ENCODE results near the gene PDZD2.

PDZD2 gene

GRCh38 chr5:31913808-31914207 lies 274.9 kb downstream of the PDZD2 start:
- H3K9ac ChIP-seq (ENCODE audit: low read depth, low read length, poor library complexity, severe bottlenecking): no peak overlapping the region
- no peaks in the 10 kb centered on the region for H3K4me1 ChIP-seq (ENCODE audit: insufficient read depth, low read length, poor library complexity, severe bottlenecking)
- TF ChIP-seq CTCF (conservative IDR thresholded peaks at IDR 0.05; ENCODE audit: low read length): no peak
- no peak for TF ChIP-seq EZH2phosphoT487 (IDR thresholded peaks at IDR 0.05; ENCODE audit: borderline replicate concordance)
- H3K4me2 ChIP-seq (ENCODE audit: low read depth, low read length, poor library complexity, severe bottlenecking): no peak overlapping the region
- H3F3A ChIP-seq (ENCODE audit: low read depth): no peaks in the 10 kb centered on the region
- H3K36me3 ChIP-seq (ENCODE audit: insufficient read depth, low read length): no peaks in the 10 kb centered on the region
- H4K20me1 ChIP-seq (ENCODE audit: insufficient read depth, low read length, poor library complexity, severe bottlenecking): no peaks in the 10 kb centered on the region
- no peaks in the 10 kb centered on the region for H3K9me2 ChIP-seq (replicated peaks; ENCODE audit: low read depth, low read length)
- no peak overlapping the region for H2AFZ ChIP-seq (ENCODE audit: low read length)
- H3K9me3 ChIP-seq (ENCODE audit: insufficient read depth, low read depth, low read length): no peaks in the 10 kb centered on the region
- H3K27me3 ChIP-seq (ENCODE audit: insufficient read depth, low read length, poor library complexity, severe bottlenecking): no peaks in the 10 kb centered on the region
- H3K4me3 ChIP-seq (ENCODE audit: low read length, poor library complexity, severe bottlenecking): no peak overlapping the region
- no peaks in the 10 kb centered on the region for H3K79me2 ChIP-seq (ENCODE audit: insufficient read depth, low read length)

- no peaks in the 10 kb centered on the region for H3F3A ChIP-seq (ENCODE audit: low read depth)
- H3K4me1 ChIP-seq (ENCODE audit: insufficient read depth, low read length, poor library complexity, severe bottlenecking): no peaks in the 10 kb centered on the region
- no peaks in the 10 kb centered on the region for H3K36me3 ChIP-seq (ENCODE audit: insufficient read depth, low read length)
- H3K79me2 ChIP-seq (ENCODE audit: insufficient read depth, low read length): no peaks in the 10 kb centered on the region
- H3K27me3 ChIP-seq (ENCODE audit: insufficient read depth, low read length, poor library complexity, severe bottlenecking): no peaks in the 10 kb centered on the region
- no peaks in the 10 kb centered on the region for H4K20me1 ChIP-seq (ENCODE audit: insufficient read depth, low read length, poor library complexity, severe bottlenecking)
- TF ChIP-seq CTCF (conservative IDR thresholded peaks at IDR 0.05; ENCODE audit: low read length): no peak
- TF ChIP-seq EZH2phosphoT487 (IDR thresholded peaks at IDR 0.05; ENCODE audit: borderline replicate concordance): no peak
- H3K4me3 ChIP-seq (ENCODE audit: low read length, poor library complexity, severe bottlenecking): no peak overlapping the region
- H2AFZ ChIP-seq (ENCODE audit: low read length): no peak overlapping the region
- no peaks in the 10 kb centered on the region for H3K9me3 ChIP-seq (ENCODE audit: insufficient read depth, low read depth, low read length)
- H3K9me2 ChIP-seq (replicated peaks; ENCODE audit: low read depth, low read length): no peaks in the 10 kb centered on the region
- H3K9ac ChIP-seq (ENCODE audit: low read depth, low read length, poor library complexity, severe bottlenecking): no peak overlapping the region
- no peak overlapping the region for H3K4me2 ChIP-seq (ENCODE audit: low read depth, low read length, poor library complexity, severe bottlenecking)
Measured at GRCh38 chr5:31916327-31916726, 277.4 kb downstream of the PDZD2 start.

- Histone ChIP-seq H4K20me1 (ENCODE audit: insufficient read depth, low read length, poor library complexity, severe bottlenecking) (no peaks in the 10 kb centered on the region), H3K9me2 (replicated peaks; ENCODE audit: low read depth, low read length) (no peaks in the 10 kb centered on the region), H3K4me2 (ENCODE audit: low read depth, low read length, poor library complexity, severe bottlenecking) (no peak overlapping the region), H3K9ac (ENCODE audit: low read depth, low read length, poor library complexity, severe bottlenecking) (no peak overlapping the region), H3K36me3 (ENCODE audit: insufficient read depth, low read length) (no peaks in the 10 kb centered on the region), H3K9me3 (ENCODE audit: insufficient read depth, low read depth, low read length) (no peaks in the 10 kb centered on the region), H2AFZ (ENCODE audit: low read length) (no peak overlapping the region), H3F3A (ENCODE audit: low read depth) (no peaks in the 10 kb centered on the region), H3K4me1 (ENCODE audit: insufficient read depth, low read length, poor library complexity, severe bottlenecking) (no peaks in the 10 kb centered on the region), H3K4me3 (ENCODE audit: low read length, poor library complexity, severe bottlenecking) (no peak overlapping the region), H3K27me3 (ENCODE audit: insufficient read depth, low read length, poor library complexity, severe bottlenecking) (no peaks in the 10 kb centered on the region), H3K79me2 (ENCODE audit: insufficient read depth, low read length) (no peaks in the 10 kb centered on the region)
- TF ChIP-seq CTCF (conservative IDR thresholded peaks at IDR 0.05; ENCODE audit: low read length) (no peak), EZH2phosphoT487 (IDR thresholded peaks at IDR 0.05; ENCODE audit: borderline replicate concordance) (no peak)
Measured at GRCh38 chr5:31918739-31919138, 279.8 kb downstream of the PDZD2 start.

Measured in Loucy (cell line).